Trophoblast cell (in vitro differentiated cells and primary cell): ENCODE measurements around the gene NFATC2.

Source experiments
- DNase-seq, 2 donors: peaks; one replicate each; pipeline ENCODE4 v3.0.0-alpha.2; 2016
- H2AFZ ChIP-seq: 2 replicates; pipeline ENCODE4 v1.6.1; 2013; ENCODE audit warnings: low read length, moderate library complexity, mild to moderate bottlenecking; ENCODE audit not compliant: insufficient read depth, poor library complexity
- H2AK5ac ChIP-seq: 2 replicates; pipeline ENCODE4 v1.6.1; 2013; ENCODE audit warnings: mild to moderate bottlenecking, low read length
- H2BK120ac ChIP-seq: 2 replicates; pipeline ENCODE4 v1.6.1; 2013; ENCODE audit warnings: low read length, mild to moderate bottlenecking, moderate library complexity; ENCODE audit not compliant: insufficient read depth, poor library complexity
- H2BK12ac ChIP-seq: 2 replicates; pipeline ENCODE4 v1.6.1; 2013; ENCODE audit warnings: mild to moderate bottlenecking, low read length, moderate library complexity
- H2BK5ac ChIP-seq: 2 replicates; pipeline ENCODE4 v1.6.1; 2013; ENCODE audit warnings: low read length, low read depth, moderate library complexity, mild to moderate bottlenecking; ENCODE audit not compliant: poor library complexity
- H3K14ac ChIP-seq: 2 replicates; pipeline ENCODE4 v1.6.1; 2013; ENCODE audit warnings: mild to moderate bottlenecking, low read length
- H3K18ac ChIP-seq: 2 replicates; pipeline ENCODE4 v1.6.1; 2013; ENCODE audit warnings: mild to moderate bottlenecking, low read length
- H3K23ac ChIP-seq: 2 replicates; pipeline ENCODE4 v1.6.1; 2013; ENCODE audit warnings: low read length
- H3K27ac ChIP-seq: 2 replicates; pipeline ENCODE4 v1.5.1; 2013; ENCODE audit warnings: low read depth, mild to moderate bottlenecking, inconsistent platforms, low read length, moderate library complexity
- H3K27me3 ChIP-seq: 2 replicates; pipeline ENCODE4 v1.6.1; 2013; ENCODE audit warnings: inconsistent platforms, mild to moderate bottlenecking, low read length, moderate library complexity; ENCODE audit not compliant: insufficient read depth
- H3K36me3 ChIP-seq, 2 experiments: 1 replicate in 1 of 2; 2 replicates in 1 of 2; pipeline ENCODE4 v1.6.1; 2013; ENCODE audit warnings: low read length in 2 of 2, mild to moderate bottlenecking in 2 of 2, moderate library complexity in 1 of 2; ENCODE audit not compliant: insufficient read depth in 2 of 2, control insufficient read depth in 1 of 2
- H3K4ac ChIP-seq: 2 replicates; pipeline ENCODE4 v1.6.1; 2013; ENCODE audit warnings: low read depth, mild to moderate bottlenecking, low read length, moderate library complexity
- H3K4me1 ChIP-seq, 2 experiments: 1 replicate in 1 of 2; 2 replicates in 1 of 2; pipeline ENCODE4 v1.6.1; 2013; ENCODE audit warnings: low read length in 2 of 2, mild to moderate bottlenecking in 2 of 2, moderate library complexity in 1 of 2; ENCODE audit not compliant: insufficient read depth in 2 of 2, control insufficient read depth in 1 of 2
- H3K4me2 ChIP-seq: 2 replicates; pipeline ENCODE4 v1.6.1; 2013; ENCODE audit warnings: inconsistent platforms, mild to moderate bottlenecking, low read length, moderate library complexity
- H3K4me3 ChIP-seq: 2 replicates; pipeline ENCODE4 v1.5.1; 2013; ENCODE audit warnings: mild to moderate bottlenecking, low read depth, low read length, inconsistent platforms
- H3K79me1 ChIP-seq: one replicate; pipeline ENCODE4 v1.6.1; 2013; ENCODE audit warnings: low read length
- H3K79me2 ChIP-seq: 2 replicates; pipeline ENCODE4 v1.6.1; 2013; ENCODE audit warnings: low read length, mild to moderate bottlenecking; ENCODE audit not compliant: control insufficient read depth, insufficient read depth, poor library complexity
- H3K9ac ChIP-seq: 2 replicates; pipeline ENCODE4 v1.6.1; 2013; ENCODE audit warnings: mild to moderate bottlenecking, low read length
- H3K9me3 ChIP-seq: 2 replicates; pipeline ENCODE4 v1.6.1; 2013; ENCODE audit warnings: low read depth, mild to moderate bottlenecking, control low read depth, inconsistent platforms, low read length; ENCODE audit not compliant: insufficient read depth
- H4K12ac ChIP-seq: 2 replicates; pipeline ENCODE4 v1.6.1; 2013; ENCODE audit warnings: low read depth, mild to moderate bottlenecking, low read length, moderate library complexity
- H4K8ac ChIP-seq: 2 replicates; pipeline ENCODE4 v1.6.1; 2013; ENCODE audit warnings: low read depth, mild to moderate bottlenecking, low read length, moderate library complexity
- H4K91ac ChIP-seq: one replicate; pipeline ENCODE4 v1.6.1; 2013; ENCODE audit warnings: low read depth, mild to moderate bottlenecking, low read length, moderate library complexity
- WGBS: extraction: QIAGEN DNeasy Blood & Tissue Kit; methylation state at CpG from one replicate; pipeline ENCODE4 v1.1.7; 2013; ENCODE audit warnings: missing lambda C conversion rate; ENCODE audit not compliant: insufficient read length, insufficient coverage; ENCODE audit errors: extremely low coverage; 5-methylcytosine and 5-hydroxymethylcytosine counted together

NFATC2 gene

DNA sequence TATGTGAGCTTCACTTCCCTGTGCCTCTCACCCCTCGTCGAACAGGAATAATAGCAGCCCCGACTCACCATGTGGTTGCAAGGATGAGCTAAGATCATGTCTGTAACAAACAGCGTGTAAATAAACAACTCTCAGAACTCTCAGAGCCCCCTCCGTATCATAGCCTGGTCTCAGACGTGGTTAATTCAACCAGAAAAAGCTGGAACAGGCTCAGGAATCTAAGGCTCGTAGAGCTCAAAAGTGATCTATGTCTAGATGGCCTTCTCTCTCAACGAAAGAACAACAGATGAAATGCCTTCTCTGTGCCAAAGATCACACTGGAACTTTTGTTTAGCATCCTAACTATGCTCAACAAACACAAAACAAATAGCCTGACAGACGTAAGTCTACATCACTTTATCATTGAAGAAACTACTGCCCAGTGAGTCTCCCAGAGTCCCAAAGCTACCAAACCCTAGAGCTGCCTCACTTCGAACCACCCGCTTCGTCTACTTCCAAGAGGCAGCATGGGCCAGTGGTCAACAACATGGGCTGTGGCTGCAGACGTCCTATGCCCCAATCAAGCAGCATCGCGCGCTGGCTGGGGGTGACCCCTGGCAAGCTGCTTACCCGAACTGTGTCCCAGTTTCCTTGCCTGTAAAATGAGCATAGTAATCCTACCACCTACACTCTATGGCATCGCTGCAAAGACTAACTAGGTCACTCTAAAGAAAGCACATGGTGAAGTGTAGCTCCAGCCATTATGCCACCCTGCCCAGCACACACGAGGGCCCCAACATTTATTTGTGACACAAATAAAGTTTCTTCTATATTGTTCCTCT lies 35.1 kb downstream of the NFATC2 start:
- no peak for DNase-seq
- H3K9ac ChIP-seq = no peak overlapping the region
- H2AK5ac ChIP-seq = no peak overlapping the region
- no peak overlapping the region for H3K27ac ChIP-seq
- no peaks in the 10 kb centered on the region for H3K79me1 ChIP-seq
- H3K4ac ChIP-seq = no peak overlapping the region
- no peak overlapping the region for H2BK12ac ChIP-seq
- no CpG with 5 or more reads among the region's 19 CpGs for whole genome bisulfite sequencing
- peaks cover 4% of the 10 kb centered on the region for H3K9me3 ChIP-seq
- H4K8ac ChIP-seq = no peak overlapping the region
- H3K18ac ChIP-seq = no peak overlapping the region
- no peak overlapping the region for H4K12ac ChIP-seq
- H3K79me2 ChIP-seq = no peaks in the 10 kb centered on the region
- peaks cover 0 to 4% of the 10 kb centered on the region in 2 experiments for H3K4me1 ChIP-seq
- no peak overlapping the region for H2BK120ac ChIP-seq
- no peak overlapping the region for H4K91ac ChIP-seq
- H3K4me2 ChIP-seq = no peak overlapping the region
- H2AFZ ChIP-seq = no peak overlapping the region
- no peaks in the 10 kb centered on the region for H3K27me3 ChIP-seq
- peaks cover 5 to 7% of the 10 kb centered on the region in 2 experiments for H3K36me3 ChIP-seq
- H3K14ac ChIP-seq = no peak overlapping the region
- no peak overlapping the region for H3K4me3 ChIP-seq
- no peak overlapping the region for H3K23ac ChIP-seq
- no peak overlapping the region for H2BK5ac ChIP-seq

DNA sequence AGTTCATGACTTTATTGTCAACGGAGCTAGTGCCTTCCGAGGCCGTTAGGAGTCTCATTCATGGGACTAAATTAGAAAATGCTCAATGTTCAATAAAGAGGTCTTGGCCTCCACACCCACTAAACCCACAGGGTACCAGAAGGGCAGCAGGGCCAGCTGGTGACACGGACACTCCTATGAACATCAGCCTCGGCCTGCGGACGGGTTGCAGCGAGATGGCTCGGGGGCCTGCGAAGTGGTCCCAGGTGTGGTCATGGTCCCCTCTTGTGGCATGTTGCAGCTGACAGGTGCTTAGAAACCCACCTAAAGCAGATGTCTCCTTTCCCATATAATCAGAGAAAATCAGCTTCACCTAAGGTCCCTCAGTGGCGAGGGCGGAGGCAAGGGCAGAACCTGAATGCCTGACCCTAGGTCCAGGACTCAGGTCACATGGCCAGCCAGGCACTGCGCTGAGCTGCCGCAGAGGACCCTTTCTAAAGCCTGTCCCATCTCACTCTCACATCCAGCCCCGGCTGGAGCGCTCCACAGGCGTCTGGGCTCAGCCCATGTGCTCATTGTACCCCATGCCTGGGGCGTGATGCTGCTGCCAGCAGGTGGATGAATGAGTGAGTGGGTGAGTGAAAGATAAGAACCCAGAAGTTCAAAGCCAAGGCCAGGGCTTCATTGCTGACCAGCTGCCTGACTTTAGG lies 35.8 kb downstream of the NFATC2 start:
- H3K14ac ChIP-seq = no peak overlapping the region
- no peak overlapping the region for H3K18ac ChIP-seq
- no peak overlapping the region for H4K12ac ChIP-seq
- WGBS = no CpG with 5 or more reads among the region's 18 CpGs
- H3K4me2 ChIP-seq = no peak overlapping the region
- no peak overlapping the region for H4K8ac ChIP-seq
- H2AFZ ChIP-seq = no peak overlapping the region
- no peak overlapping the region for H2BK120ac ChIP-seq
- H3K36me3 ChIP-seq = peaks cover 2 to 6% of the 10 kb centered on the region in 2 experiments
- H3K4me3 ChIP-seq = no peak overlapping the region
- no peaks in the 10 kb centered on the region for H3K27me3 ChIP-seq
- no peak for DNase-seq
- H2BK5ac ChIP-seq = no peak overlapping the region
- H2AK5ac ChIP-seq = no peak overlapping the region
- H3K79me2 ChIP-seq = no peaks in the 10 kb centered on the region
- no peak overlapping the region for H3K23ac ChIP-seq
- H3K9ac ChIP-seq = no peak overlapping the region
- no peak overlapping the region for H4K91ac ChIP-seq
- H2BK12ac ChIP-seq = no peak overlapping the region
- no peak overlapping the region for H3K27ac ChIP-seq
- no peak overlapping the region for H3K4ac ChIP-seq
- H3K4me1 ChIP-seq = no peaks in the 10 kb centered on the region
- no peaks in the 10 kb centered on the region for H3K79me1 ChIP-seq
- peaks cover 2% of the 10 kb centered on the region for H3K9me3 ChIP-seq

DNA sequence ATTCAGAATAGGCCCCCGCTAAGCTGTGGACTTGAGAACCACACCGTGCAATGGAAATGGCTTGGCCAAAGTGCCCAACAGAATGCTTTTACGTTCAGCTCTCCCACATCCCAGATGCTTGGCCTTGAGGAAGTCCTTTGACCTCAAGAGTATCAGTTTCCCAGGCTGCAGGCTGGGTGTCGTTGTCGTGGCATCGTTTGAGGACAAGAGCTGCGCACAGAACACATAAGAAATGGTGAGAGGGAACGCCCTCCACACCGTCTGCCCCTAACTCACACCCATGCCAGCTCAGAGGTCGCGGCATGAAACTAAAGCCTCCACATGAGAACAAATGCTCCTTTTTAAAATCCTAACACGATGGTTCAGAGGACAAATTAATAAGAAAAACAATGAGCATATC lies 37.0 kb downstream of the NFATC2 start:
- H3K27me3 ChIP-seq = no peaks in the 10 kb centered on the region
- no peak for DNase-seq
- H3K4me3 ChIP-seq = no peak overlapping the region
- H3K14ac ChIP-seq = no peak overlapping the region
- H4K12ac ChIP-seq = no peak overlapping the region
- H3K4ac ChIP-seq = no peak overlapping the region
- no peak overlapping the region for H2BK120ac ChIP-seq
- H3K4me1 ChIP-seq = peaks cover 0 to 2% of the 10 kb centered on the region in 2 experiments
- H3K23ac ChIP-seq = no peak overlapping the region
- no peak overlapping the region for H2BK12ac ChIP-seq
- H4K8ac ChIP-seq = no peak overlapping the region
- H2BK5ac ChIP-seq = no peak overlapping the region
- H3K18ac ChIP-seq = no peak overlapping the region
- H4K91ac ChIP-seq = no peak overlapping the region
- no peak overlapping the region for H2AFZ ChIP-seq
- no peaks in the 10 kb centered on the region for H3K79me2 ChIP-seq
- peaks cover 2 to 6% of the 10 kb centered on the region in 2 experiments for H3K36me3 ChIP-seq
- H3K27ac ChIP-seq = no peak overlapping the region
- WGBS = no CpG with 5 or more reads among the region's 12 CpGs
- H2AK5ac ChIP-seq = no peak overlapping the region
- H3K9ac ChIP-seq = no peak overlapping the region
- no peak overlapping the region for H3K4me2 ChIP-seq
- H3K9me3 ChIP-seq = peaks cover 2% of the 10 kb centered on the region
- no peaks in the 10 kb centered on the region for H3K79me1 ChIP-seq

DNA sequence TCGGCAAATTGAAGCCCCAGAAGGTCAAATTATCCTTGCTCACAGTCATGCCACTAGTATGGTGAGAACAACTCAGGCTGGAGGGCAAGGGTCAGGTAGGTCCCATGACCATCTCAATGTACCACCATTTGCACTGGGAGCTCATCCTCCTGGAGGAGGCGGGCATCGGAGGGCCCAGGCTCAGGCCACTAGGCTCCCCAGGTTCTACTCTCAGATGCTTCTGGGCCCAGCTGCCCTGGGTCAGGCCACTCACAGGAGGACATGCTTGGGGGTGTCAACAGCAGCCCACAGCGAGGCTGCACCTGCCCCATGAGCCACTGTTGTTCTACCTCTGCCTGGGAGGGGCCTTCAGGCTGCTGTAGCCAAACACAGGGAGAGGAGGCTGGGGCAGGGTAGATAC lies 39.1 kb downstream of the NFATC2 start:
- DNase-seq = no peak
- H2AK5ac ChIP-seq = no peak overlapping the region
- H3K79me2 ChIP-seq = no peaks in the 10 kb centered on the region
- H3K9me3 ChIP-seq = peaks cover 2% of the 10 kb centered on the region
- H2BK120ac ChIP-seq = no peak overlapping the region
- H3K4ac ChIP-seq = no peak overlapping the region
- H4K12ac ChIP-seq = no peak overlapping the region
- no peak overlapping the region for H4K8ac ChIP-seq
- no peak overlapping the region for H3K14ac ChIP-seq
- no CpG with 5 or more reads among the region's 4 CpGs for WGBS
- H2BK5ac ChIP-seq = no peak overlapping the region
- H3K27ac ChIP-seq = no peak overlapping the region
- no peak overlapping the region for H3K4me3 ChIP-seq
- no peaks in the 10 kb centered on the region for H3K27me3 ChIP-seq
- H4K91ac ChIP-seq = no peak overlapping the region
- H3K9ac ChIP-seq = no peak overlapping the region
- no peak overlapping the region for H3K4me2 ChIP-seq
- no peaks in the 10 kb centered on the region for H3K79me1 ChIP-seq
- H2AFZ ChIP-seq = no peak overlapping the region
- H3K4me1 ChIP-seq = peaks cover 0 to 2% of the 10 kb centered on the region in 2 experiments
- H3K36me3 ChIP-seq = peaks cover 2 to 8% of the 10 kb centered on the region in 2 experiments
- no peak overlapping the region for H3K23ac ChIP-seq
- no peak overlapping the region for H2BK12ac ChIP-seq
- no peak overlapping the region for H3K18ac ChIP-seq
